ENCODE results near the gene ASIC4. TPM values are rescaled to one million over a fixed set of nuclear protein-coding genes. Genes with fewer than 3 reads are reported as not detected.

The ASIC4 gene
- total RNA-seq, 1 experiment from 2014 or later: 0.17 TPM

DNA sequence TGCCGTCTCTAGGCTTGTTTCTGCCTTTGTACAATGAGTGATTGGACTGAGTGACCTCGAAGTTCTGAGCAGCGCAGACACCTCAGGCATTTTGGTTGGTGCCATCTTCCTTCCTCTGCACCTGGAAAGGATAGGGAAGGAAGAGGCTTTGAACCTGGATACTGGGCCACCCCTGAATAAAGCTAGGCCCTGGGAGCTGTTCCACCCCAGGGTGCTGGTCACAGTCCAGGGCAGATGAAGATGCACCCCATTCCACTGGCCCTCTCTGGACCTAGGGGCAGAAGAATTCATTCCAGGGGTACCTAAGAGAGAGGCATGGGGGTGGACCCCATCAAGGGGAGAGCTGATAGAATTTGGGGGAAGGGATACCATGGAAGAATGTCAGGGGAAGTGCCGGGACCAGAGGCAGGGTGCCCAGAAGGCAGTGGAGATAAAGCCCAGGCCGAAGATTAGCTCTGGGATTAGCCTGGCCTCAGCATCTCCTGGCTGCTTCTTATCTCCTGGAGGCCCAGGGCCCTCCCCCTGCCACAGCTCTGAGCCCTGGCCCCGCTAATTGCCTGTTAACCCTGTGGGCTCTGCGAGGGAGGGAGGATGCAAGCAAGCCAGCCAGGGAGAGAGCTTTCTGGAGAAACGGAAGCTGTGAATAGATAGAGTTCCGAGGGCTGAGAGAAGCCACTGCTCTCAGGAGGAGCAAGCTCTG lies 11.4 kb downstream of the ASIC4 start:
- in situ Hi-C loops (cut with HindIII; ENCODE audit: low pct_unique_long_range_greater_than_20kb, low sequenced_read_pairs): no loop called here
- no peak for DNase-seq (ENCODE audit: low read depth)

DNA sequence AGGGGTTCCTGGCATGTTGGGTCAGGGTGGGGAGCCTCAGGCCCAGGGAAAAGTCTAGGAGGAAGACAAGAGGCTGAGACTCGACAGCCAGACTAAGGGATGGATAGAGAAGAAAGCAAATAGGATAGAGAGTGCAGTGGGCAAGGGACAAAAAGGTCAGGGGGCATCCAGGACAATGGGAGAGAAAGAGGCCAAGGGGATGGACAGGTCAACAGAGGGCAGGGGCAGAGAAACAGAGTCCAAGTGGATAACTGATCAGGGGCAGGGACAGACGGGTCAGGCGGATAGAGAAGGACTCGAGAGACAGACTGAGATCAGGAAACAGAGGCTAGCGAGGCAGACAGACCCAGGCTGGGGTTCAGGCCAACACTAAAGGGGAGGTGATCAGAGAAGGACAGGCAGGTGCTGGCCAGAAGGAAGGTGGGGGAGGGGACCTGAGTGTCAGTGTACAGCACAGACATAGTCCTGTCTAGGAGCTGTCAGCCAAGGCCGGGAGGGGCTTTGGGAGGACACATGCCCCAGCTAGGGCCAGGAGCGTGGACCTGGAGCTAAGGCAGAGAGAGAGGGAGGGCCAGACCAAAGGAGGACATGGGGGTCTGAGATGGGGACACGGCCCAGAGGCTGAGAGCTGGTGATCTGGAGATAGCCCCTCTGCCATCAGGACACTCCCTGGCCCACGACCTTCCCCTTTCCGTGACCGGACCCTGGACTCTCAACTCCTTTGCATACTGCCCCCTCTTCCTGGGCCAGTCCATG lies 12.2 kb downstream of the ASIC4 start:
- no peak for DNase-seq (ENCODE audit: low read depth)
- in situ Hi-C loops (cut with HindIII; ENCODE audit: low pct_unique_long_range_greater_than_20kb, low sequenced_read_pairs): no loop called here

DNA sequence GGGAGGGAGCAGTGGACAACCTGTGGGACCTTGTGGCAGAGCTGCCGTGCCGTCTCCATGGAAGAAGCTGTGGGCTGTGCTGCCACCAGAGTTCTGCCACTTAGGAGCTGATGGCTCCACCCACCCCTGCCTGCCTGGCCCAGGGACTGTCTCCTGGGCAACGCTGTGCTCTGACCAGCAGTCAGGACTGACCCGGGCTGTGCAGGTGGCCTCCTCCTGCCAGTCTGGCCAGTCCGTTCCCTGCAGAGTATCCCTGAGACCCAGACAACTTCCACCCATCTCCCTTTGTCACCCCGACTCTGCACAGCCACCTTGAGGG lies 12.8 kb downstream of the ASIC4 start:
- no peak for DNase-seq (ENCODE audit: low read depth)
- in situ Hi-C loops (cut with HindIII; ENCODE audit: low pct_unique_long_range_greater_than_20kb, low sequenced_read_pairs): no loop called here

DNA sequence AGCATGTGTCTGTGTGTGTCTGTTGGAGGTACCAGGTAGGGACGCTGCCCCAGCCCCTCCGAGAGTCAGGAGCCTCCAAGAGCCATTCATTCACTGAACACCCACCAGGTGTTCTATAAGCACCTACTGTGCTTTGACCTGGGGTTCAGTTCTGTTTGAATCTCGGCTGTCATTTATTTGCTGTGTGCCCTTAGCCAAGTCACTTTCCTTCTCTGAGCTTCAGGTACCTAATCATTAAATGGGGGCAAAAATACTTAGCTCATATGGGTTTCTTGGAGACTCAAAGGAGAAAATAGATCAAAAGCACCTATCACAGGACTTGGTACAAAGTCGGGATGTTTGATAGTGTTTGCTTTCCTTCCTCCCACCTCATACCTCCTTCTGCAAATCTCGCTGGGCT lies 13.2 kb downstream of the ASIC4 start:
- DNase-seq (ENCODE audit: low read depth): no peak
- in situ Hi-C loops (cut with HindIII; ENCODE audit: low pct_unique_long_range_greater_than_20kb, low sequenced_read_pairs): no loop called here

DNA sequence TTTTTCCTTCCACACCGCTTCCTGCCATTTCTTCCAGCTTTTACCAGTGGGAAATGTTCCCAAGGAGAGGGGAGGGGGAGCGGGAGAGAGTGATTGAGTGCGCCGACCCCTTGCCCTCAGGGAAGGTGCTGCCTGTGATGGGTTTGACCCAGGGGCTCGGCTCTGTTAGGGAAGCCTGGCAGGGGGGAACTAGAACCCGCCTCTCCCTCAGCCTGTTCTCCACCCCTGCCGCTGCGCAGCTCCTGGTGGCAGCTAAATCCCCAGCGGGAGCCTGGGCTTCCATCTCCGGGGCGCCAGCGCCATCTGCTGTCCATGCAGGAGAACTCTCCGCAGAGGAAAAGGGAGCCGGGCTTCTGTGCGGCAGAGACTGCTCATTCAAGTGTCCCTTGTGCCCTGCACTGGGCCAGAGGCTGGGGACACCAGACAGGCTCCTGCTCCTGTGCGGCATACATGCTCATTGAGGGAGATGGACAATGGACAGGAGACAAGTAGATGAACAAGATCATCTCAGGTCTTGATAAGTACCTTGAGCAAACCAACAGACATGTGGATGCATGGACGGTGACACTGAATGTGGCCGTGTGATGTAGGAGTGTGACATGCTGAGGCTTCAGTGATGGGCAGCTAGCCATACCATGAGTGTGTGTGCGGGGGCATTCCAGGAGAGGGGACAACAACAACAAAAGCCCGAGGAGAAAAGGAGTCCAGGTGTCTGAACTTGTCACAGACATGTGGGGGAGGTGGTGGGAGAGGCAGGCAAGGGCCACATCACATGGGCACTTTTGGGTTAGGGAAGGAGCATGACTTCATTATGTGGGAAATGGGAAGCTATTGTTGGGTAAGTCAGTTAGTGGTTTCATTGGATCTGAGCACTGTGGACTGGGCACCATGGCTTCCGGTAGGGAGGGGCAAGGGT lies 16.0 kb downstream of the ASIC4 start:
- in situ Hi-C loops (cut with HindIII; ENCODE audit: low pct_unique_long_range_greater_than_20kb, low sequenced_read_pairs): no loop called here
- peak; percentile 62 for DNase-seq (ENCODE audit: low read depth)

DNA sequence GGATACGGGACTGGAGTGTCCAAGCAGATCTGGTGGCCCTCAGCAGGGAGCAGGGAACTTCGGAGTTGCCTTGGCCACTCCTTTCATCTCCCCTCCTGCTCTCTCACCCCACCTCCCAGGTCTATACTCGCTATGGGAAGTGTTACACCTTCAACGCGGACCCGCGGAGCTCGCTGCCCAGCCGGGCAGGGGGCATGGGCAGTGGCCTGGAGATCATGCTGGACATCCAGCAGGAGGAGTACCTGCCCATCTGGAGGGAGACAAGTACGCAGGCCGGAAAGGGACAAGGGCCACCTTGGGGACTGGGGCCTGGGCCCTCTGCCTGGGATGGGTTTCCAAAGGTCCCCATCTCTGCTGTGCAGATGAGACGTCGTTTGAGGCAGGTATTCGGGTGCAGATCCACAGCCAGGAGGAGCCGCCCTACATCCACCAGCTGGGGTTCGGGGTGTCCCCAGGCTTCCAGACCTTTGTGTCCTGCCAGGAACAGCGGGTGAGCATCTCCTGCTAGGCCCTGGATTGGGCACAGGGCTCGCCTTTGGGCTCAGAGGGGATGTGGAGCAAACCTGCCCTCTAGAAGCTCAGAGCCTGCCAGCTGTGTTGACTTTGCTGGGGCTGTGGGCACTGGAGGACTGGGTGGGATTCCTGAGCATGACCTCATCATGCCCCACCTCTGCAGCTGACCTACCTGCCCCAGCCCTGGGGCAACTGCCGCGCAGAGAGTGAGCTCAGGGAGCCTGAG lies 17.5 kb downstream of the ASIC4 start:
- DNase-seq (ENCODE audit: low read depth): no peak
- in situ Hi-C loops (cut with HindIII; ENCODE audit: low pct_unique_long_range_greater_than_20kb, low sequenced_read_pairs): no loop called here

DNA sequence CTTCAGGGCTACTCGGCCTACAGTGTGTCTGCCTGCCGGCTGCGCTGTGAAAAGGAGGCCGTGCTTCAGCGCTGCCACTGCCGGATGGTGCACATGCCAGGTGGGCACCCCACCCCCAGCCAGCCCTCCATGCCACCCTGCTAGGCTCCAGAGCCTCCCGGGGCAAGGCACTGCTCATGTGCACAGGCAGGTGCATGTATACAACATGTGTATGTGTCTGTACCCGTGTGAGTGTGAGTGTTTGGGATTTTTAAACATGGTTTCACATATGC lies 18.0 kb downstream of the ASIC4 start:
- in situ Hi-C loops (cut with HindIII; ENCODE audit: low pct_unique_long_range_greater_than_20kb, low sequenced_read_pairs): no loop called here
- DNase-seq (ENCODE audit: low read depth): no peak

DNA sequence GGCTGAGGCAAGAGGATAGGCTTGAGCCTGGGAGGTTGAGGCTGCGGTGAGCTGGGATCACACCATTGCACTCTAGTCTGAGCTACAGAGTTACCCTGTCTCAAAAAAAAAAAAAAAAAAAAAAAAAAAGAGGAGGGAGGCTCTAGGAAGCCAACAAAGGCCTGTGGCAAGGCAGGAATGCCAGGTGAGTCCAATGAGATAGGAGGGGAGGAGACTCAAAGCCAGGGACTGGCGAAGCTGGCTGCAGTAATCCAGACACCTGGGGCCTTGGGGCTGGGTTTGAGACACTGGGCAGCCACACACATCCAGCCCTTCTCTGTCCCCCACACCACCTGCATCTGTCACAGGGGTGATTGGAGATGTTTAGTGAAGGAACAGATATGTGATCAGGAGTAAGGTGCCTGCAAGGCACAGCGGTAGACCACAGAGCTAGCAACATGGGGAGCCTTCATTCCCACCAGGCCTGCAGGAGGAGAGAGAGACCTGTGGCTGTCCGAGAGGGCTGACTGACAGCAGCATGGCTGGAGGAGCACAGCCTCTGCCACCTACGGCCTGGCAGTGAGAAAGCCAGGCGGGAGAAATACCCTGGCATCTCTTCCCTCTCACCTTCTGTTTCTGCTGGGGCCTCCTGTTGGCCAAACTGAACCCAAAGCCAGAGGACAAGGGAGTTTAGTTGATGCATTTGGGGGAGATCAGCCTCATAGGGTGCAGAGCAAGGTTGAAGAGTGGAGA lies 19.8 kb downstream of the ASIC4 start:
- in situ Hi-C loops (cut with HindIII; ENCODE audit: low pct_unique_long_range_greater_than_20kb, low sequenced_read_pairs): no loop called here

DNA sequence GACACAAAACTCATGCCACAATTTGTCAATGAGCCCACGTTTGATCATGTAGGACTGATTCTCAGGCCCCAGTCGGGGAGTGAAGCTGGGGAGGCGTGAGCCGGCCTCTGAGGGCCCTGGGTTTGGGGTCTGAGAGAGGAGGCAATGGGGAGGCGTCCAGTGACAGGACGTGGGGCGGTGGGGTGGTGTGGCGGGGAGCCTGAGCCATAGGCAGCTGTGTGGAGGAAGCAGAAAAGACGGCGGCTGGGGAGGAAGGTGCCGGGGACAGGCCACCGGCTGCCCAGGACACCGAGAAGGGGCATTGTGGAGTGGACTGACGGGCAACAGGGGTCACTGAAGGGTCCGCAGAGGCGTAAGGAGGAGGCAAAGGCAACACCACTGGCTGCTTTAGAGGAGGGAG lies 22.1 kb downstream of the ASIC4 start:
- in situ Hi-C loops (cut with HindIII; ENCODE audit: low pct_unique_long_range_greater_than_20kb, low sequenced_read_pairs): no loop called here
- no peak for DNase-seq (ENCODE audit: low read depth)

More for the DNA sequence above, 19.8 kb downstream of the ASIC4 start:
- no peak for DNase-seq (ENCODE audit: low read depth)

DNA sequence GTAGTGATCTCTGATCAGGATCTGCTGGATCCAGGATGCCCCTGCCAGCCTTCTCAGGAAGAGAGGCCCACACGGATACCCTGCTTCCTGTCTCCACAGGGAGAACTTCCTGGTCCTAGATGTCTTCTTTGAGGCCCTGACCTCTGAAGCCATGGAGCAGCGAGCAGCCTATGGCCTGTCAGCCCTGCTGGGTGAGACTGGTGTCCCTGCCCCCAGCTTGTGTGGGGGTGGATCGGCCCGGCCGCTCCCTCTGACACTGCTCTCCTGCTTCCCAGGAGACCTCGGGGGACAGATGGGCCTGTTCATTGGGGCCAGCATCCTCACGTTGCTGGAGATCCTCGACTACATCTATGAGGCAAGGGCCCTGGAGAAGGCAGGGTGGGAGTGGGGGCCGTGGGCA lies 22.7 kb downstream of the ASIC4 start:
- DNase-seq (ENCODE audit: low read depth): no peak
- in situ Hi-C loops (cut with HindIII; ENCODE audit: low pct_unique_long_range_greater_than_20kb, low sequenced_read_pairs): no loop called here

DNA sequence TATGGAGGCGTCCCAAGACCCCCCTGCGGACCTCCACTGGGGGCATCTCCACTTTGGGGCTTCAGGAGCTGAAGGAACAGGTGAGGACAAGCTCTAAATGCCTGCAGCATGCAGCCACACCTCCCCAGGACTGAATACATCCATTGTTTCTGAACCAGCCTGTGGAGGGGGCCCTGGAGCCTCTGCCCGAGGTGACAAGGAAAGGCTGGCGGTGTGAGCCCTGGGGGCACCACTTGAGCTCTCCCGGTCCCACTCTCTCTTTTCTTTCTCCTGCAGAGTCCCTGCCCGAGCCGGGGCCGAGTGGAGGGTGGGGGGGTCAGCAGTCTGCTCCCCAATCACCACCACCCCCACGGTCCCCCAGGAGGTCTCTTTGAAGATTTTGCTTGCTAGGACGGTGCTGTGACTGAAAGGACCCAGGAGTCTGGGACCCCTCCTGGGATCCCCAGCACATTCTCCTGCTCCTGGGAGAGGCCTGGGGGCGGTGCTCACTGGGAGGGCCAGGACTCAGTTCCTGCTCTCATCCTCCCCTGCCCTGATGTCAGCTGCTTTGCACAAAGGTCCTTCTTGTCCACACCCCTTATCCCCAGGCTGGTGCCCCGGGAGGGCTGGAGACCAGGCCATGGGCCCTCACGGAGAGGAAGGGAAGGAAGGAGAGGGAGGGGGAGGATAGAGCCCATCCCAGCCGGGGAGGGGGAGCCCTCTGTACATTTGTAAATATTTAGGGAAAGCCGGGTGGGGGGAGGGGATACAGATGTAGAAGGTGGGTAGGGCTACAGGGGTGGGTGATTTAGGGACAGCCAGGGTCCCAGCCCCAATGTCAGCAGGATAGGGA lies 23.6 kb downstream of the ASIC4 start:
- in situ Hi-C loops (cut with HindIII; ENCODE audit: low pct_unique_long_range_greater_than_20kb, low sequenced_read_pairs): no loop called here
- no peak for DNase-seq (ENCODE audit: low read depth)

DNA sequence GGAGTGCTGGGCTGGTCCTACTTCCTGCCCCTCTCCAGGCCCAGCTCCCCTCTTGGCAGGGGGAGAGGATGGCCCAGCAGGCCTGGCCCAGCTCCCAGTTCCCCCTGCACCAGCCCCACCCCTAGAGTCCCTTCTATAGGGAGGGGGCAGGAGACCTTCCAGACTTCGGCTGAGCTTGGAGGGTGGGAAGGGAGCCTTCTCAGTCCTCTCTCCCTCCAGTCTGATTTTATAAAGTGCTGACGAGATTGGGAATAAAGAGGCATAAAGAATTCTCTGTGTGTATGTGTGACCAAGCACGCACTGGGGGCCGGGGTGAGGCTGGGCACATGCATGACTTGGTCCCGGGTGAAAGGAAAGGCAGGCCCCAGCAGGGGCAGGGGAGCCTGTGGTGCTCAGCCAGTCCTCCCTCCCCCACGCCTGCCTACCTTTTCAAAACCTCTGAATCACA lies 24.2 kb downstream of the ASIC4 start:
- in situ Hi-C loops (cut with HindIII; ENCODE audit: low pct_unique_long_range_greater_than_20kb, low sequenced_read_pairs): no loop called here
- DNase-seq (ENCODE audit: low read depth): no peak

DNA sequence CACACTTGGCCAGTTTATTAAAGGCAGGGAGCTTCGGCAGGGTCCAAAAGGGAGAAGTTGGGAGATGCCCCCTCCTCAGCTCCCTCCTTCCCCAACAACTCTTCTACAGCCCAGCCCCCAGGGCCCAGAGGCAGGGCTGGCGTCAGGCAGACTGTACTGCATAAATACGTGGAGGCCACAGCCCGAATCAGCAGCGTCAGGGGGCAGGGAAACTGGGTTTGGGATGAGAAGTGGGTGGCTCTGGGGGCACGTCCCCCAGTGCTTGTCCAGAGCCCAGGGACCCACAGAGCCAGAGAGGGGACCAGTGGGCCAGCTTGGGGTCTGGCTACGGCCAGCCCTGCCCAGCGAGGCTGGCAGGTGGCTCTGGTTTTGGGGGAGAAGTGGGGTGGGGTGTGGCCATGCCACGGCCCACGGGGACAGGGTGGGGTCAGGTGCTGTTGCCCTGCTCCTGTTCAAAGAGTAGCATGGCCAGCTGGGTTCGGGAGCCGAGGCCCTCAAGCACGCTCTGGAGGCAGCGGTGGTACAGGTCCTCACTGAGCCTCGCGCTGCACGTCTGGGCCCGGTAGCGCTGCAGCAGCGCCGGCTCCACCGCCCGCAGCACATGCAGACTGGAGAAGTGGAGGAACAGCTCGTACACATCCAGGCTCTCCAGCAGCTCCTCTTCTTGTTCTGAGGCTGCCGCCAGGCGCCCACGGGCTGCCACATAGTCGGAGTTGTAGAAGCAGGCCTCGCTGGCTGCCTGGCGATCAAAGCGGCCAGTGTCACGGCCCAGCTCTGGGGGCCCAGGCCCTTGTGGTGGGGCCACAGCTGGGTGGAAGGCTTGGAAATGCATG lies 24.9 kb downstream of the ASIC4 start:
- in situ Hi-C loops (cut with HindIII; ENCODE audit: low pct_unique_long_range_greater_than_20kb, low sequenced_read_pairs): no loop called here
- DNase-seq (ENCODE audit: low read depth): no peak

DNA sequence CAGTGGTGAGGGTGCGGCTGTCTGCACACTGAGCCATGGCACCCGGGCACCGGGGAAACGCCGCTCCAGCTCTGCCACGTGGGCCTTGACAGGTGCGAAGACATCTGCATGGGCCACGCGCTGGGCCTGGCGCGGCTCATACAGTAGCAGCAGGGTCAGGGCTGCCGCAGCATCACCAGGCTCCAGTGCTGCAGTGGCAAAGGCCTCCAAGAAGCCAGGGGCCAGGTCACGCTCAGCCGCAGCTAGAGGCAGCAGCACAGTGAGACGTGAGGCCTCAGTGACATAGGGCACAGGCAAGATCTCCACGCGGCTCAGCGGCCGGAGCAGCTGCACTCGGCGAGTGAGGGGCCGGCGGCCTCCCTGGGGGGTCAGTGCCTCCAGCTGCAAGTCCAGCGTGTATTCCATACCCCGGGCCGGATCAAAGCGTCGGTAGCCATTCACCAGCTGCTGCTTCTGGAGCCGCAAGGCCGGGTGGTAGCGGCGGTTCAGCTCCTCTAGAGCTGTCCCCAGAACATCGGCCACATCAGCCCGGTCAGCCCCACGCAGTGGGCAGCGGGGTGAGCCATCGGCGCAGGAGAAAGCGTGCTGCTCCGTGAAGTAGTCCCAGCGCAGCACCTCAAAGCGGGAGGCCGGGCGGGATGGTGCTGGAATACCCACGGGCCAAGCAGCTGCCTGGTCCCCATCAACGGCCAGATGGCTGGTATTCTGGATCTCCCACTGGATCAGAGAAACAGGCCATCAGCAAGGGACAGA lies 25.8 kb downstream of the ASIC4 start:
- no peak for DNase-seq (ENCODE audit: low read depth)

DNA sequence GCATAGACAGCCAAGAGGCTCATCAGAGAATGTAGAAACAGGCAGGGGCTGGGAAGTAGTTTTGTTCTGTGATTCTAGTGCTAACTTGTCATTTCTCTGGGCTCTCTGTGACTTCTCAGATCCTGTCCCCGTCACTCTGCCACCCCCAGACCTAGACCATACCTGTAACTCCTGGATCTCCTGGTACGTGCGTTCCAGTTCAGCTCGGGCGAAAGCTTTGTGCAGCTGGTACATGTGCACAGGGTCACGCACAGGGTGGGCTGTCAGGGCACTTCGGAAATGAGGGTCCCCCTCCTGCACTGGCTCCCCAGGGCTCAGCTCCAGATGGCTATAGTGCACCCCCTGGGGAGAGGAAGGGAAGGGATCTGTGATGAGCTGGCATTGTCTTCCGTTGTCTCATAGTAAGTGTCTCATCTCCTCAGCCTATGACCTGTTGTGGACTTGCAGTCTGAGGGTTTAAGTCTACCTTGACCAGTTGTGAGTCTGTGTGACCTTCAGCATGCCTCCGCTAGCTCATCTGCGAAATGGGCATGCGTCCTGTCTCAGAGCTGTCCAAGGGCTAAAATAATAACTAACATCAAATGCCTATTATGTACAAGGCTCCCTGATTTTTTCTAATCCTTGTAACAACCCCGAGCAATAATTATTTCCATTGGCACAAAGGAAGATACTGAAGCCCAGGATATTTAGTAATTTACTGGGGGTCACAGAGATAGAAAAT lies 26.7 kb downstream of the ASIC4 start:
- DNase-seq (ENCODE audit: low read depth): no peak
- in situ Hi-C loops (cut with HindIII; ENCODE audit: low pct_unique_long_range_greater_than_20kb, low sequenced_read_pairs): no loop called here

More for the DNA sequence above, 25.8 kb downstream of the ASIC4 start:
- in situ Hi-C loops (cut with HindIII; ENCODE audit: low pct_unique_long_range_greater_than_20kb, low sequenced_read_pairs): no loop called here

Data from Caki2 (cell line).